Measurements from ENCODE around the gene SAPCD2.

SAPCD2 gene

DNA sequence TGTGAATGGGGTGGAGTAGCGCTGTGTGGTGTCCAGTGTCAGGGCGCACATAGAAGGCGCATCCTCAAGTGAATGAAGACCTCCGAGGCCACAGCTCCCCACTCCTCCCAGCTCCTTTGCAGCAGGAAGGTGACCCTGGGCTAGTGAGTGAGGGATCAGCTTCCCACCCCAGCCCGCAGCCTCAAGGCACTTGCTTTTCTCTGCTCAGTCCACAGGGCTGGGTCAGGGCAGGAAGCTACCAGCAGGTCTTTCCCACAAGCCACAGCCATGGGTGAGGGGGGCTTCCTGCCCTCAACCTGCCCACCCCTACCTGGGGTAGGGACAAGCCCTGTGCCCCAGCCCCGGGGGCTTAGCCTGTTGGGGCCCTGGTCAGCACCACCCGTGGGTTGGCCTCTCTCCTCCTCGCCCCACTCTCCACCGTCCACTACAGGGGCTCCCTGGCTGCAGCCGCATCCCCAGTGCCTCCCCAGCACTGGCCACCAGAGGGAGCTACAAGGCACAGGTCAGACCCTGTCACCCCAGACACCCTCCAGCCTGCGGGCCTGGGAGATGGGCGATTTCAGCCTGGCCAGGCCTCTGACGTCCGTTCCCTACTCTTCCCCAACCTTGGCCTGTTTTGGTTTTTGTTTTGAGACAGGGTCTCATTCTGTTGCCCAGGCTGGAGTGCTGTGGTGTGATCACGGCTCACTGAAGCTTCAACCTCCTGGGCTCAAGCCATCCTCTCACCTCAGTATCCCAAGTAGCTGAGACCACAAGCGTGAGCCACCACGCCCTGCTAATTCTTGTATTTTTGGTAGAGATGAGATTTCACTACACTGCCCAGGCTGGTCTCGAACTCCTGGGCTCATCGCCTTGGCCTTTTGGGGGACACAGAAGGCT, 41.1 kb downstream of the SAPCD2 start:
- peak in 1 of 2 experiments; percentile 8 for DNase-seq

DNA sequence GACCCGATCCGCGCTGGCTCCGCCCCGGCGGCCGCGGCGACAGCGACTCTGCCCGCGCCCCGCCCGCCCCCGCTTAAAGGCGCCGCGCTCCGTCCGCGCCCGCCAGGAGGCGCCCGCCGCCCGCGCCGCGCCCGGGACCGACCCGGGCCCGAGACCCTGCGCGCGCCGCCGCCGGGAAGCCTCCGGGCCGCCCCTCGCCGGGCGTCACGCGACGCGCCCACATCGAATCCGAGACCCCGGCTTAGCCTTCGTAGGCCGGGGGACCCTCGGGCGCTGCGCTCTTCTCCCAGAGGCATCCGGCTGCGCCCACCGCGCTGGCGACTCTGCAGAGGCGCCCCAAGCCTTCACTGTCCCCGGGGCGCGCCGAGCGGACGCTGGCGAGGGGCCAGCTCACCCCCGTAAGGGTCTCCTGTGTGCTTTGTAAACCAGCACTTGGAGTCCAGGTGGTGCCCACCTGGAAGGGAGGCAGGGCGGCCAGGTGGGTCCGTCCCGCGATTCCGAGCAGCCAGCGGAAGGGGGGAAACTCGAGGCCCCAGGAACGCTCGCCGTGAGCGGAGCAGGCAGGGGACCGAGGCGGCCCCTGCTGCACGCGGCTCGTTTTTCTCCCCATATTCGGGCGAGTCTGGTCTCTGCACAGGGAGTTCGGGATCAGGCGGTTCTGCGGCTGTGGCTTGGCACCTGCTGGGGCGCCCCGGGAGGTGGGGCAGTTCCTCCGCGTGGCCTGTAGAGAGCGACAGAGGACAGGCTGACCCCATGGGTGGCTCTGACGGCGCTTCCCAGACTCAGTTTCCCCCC, 41.9 kb downstream of the SAPCD2 start:
- peak in 1 of 2 experiments; percentile 33 for DNase-seq

DNA sequence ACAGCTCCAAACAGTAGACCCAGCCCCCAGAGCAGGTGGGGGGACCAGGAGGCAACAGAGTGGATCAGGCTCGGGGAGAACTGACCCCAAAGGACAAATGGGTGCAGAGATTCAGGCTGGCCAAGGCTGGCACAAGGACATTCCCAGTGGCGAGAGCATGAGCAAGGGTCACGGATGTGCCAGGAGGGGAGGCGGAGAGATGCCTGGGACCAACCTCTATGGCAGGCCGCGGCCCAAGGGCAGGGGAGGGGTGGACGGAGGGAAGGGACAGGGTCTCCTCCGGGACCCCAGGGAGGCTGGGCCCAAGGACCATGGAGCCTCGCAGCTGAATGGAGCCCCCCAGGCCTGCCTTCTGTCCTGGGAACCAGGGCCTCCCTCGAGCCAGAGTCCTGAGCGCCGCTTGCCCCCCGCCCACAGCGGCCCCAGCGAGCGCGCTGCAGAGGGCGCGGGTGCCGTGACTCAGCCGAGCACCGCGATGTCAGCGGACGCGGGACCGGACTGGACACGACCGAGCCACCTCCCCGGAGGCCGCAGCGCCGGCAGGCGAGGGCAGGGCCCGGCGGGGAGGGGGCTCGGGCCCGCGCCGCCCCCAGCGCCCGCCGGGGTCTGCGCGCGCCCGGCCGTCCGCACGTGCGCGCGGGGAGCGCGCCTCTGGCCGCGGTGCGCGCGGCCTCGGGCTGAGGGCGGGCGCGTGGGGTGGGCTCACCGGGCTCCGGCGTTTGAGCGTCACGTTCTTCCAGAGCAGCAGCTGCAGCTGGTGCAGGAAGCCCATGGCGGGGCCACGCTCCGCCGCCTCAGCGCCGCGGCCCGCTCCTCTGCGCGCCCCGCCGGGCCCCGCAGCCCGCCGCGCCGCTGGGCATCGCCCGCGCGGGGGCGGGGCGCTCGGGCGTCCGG, 42.7 kb downstream of the SAPCD2 start, which contains the start of gene ABCA2:
Gene ABCA2 (minus strand): TSS at position 869 of the 894 bp plus-strand sequence. CDS start 97 bp downstream, at position 772.
- DNase-seq: no peak

DNA sequence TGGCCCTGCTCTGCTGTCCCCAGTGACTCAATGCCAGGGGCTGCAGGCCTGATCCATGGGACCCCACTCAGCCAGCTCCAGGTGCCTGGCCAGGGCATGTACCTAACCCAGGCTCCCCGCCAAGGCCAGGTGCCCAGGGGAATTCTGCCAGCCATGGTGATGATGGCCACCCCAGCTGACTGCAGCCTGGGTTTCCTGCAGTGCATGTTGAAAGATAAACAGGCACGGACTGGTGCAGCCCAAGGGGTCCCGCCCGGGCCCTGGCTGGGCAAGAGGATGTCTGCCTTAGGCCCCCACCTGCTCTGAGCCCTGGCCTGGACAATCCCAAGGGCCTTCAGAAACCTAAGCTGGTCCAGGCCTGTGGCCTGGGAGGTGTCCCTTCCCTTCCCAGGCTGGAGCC, 43.5 kb downstream of the SAPCD2 start:
- DNase-seq: no peak

DNA sequence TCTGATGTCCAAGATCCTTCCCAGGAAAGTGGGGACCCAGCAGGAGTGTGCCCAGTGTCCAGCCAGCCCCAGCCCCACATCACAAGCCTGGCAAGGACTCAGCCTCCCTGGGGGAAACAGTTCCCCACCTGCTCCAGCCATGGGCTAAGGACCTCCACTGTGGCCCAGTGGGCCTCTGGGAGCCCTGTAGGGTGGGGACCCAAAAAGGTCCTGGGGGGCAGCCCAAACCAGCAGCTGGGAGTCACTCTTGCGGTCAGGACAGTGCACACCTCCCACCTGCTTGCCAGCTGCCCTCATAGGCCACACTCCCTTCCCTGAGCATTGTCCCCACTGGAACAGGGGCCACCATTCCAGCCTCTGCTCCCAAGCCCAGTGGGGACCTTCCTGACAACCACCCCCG, 44.0 kb downstream of the SAPCD2 start:
- no peak for DNase-seq

DNA sequence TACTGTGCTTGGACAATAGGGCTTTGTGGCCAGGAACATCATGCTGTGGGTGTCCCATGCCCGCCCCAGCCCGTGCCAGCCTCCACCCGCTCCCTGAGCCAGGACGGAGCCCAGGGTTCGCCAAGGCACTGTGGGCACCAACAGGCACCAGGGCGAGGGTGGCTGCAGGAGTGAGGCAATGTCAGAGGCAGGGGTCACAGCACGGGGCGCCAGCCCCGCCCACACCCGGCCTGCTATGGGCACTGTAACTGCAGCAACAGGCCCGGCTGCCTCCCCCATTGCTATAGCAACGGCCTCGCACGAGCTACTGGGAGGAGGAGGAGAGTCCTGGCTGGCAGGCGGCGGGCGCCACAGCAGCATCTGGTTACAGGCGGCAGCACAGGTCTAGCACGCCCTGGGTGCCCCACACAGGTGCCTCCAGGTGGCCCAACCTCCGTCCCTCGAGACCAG, 44.8 kb downstream of the SAPCD2 start:
- peak; percentile 21 to 77 for DNase-seq

DNA sequence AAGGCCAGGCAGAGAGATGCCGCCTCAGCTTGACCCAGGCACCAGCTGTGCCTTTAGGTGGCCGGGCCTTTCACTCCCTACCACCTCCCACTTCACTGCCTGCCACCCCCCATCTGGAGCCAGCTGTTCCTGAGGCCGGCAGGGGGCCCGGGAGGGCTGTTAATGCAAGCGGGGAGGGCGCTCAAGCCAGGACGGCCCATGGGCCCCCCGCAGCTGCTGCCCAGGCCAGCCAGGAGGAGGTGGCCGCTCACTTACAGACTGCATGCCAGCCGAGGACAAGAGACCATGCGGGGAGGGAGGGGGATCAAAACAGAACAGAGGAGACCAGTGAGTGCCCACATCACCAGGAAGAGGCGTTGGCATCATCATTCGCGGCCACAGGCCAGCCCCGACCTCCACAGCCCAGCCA, 46.8 kb downstream of the SAPCD2 start:
- no peak for DNase-seq

DNA sequence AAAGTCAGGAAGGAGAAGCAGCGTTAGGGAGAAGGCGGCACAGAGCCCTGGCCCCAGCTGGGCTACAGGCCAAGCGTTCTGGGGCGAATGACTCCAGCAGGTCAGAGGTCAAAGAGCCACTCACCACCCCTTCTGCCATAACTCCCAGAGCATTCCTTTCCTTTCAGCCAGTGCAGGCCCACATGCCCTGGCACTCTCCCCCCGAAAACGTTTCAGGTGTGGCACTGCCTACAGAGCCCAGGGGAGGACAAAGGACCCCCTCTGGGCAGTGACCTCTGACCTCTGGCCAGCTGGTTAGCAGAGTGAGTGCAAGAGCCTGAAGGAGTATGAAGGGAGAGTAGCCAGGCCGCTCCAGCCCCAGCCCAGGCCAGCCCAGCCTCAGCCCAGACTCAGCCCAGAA, 47.2 kb downstream of the SAPCD2 start:
- DNase-seq: no peak

DNA sequence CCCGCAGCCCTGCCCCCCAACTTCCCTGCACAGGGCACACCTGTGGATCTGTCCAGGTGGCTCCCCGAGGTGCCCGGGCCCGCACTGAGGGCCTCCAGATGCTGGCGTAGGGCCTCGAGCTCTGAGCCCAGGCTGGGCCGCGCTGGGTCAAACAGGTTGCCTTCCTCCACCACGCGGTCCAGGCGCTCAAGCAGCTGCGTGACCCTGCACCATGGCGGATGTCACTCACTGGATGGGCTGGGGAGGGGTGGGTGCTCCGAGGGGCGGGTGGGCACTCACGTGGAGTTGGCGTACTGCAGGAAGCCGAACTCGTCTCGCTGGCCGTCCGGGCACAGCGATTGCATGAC, 47.7 kb downstream of the SAPCD2 start:
- DNase-seq: no peak

DNA sequence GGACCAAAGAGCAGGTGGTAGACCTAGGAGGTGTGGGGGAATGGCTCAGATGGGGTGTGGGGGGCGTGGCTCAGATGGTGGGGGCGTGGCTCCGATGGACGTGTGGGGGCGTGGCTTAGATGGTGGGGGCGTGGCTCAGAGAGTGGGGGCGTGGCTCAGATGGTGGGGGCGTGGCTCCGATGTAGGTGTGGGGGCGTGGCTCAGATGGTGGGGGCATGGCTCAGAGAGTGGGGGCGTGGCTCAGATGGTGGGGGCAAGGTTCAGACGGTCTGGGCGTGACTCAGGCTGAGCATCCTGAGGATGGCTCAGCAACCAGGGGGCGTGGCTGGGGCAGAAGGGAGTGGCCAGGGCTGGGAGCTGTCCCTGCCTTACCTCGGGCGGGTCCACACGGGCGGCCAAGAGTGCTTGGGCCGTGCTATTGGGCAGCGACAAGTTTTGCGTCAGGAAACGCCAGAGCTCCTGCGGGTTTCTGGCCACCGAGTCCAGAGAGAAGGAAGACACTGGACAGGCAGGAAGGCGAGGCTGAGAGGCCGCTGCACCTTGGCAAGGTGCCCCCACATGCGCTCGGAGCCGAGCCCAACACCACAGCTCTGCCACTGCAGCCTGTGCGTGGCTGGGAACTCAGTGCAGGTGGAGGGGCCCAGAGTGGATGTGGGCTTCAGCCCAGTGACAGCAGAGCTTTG, 48.2 kb downstream of the SAPCD2 start:
- DNase-seq: no peak

DNA sequence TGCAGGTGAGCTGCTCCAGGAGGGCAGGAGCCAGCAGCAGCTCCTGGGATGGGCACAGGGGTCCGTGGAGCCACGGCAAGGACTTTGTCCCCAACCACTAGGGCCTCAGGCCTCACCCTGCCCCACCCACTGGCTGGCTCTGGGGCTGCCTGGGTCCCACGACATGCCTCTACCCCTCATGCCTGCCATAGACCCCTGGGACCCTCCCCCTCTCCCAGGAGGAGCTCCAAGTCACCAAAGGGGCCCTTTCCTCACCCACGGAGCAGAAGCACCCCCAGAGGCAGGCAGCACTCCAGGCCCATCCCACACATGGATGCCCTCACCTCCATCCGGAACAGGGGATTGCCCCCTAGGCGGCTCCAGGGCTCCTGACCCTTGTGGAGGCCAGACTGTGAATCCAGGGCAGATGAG, 48.8 kb downstream of the SAPCD2 start:
- no peak for DNase-seq

DNA sequence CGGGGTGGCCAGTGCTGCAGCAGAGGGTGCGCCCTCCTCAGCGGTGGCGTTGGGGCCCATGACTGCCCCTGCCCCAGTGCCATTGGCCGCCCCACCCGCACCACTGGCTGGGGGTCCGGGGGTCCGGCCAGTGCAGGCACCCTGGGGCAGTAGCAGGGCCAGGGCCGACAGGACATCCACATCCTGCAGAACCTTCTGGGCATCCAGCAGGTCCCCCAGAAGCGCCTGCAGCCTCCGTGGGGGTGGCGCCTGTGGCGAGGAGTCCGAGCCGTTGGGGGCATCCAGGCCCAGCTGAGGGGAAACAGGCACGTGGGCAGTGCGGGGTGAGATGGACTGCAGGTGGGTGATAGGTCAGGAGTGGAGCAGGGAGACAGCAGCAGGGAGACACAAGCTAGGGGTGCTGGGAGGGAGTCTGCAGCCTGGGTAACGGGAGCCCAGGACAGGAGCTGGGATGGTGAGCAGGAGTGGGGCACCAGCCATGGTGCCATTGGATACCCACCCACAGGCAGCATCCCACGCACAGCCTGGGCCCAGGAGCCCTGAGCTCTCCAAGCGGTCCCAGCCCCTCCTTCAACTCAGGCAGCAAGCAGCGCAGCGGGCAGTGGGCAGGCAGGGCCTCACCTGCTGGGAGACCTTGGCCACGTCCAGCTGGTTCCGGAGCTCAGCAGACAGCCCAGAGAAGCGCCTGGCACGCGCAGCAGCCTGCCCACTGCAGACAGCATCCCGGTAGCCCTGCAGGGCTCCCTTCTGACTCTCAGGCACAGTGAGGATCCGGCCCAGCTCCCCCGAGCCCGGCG, 49.4 kb downstream of the SAPCD2 start:
- no peak for DNase-seq

DNA sequence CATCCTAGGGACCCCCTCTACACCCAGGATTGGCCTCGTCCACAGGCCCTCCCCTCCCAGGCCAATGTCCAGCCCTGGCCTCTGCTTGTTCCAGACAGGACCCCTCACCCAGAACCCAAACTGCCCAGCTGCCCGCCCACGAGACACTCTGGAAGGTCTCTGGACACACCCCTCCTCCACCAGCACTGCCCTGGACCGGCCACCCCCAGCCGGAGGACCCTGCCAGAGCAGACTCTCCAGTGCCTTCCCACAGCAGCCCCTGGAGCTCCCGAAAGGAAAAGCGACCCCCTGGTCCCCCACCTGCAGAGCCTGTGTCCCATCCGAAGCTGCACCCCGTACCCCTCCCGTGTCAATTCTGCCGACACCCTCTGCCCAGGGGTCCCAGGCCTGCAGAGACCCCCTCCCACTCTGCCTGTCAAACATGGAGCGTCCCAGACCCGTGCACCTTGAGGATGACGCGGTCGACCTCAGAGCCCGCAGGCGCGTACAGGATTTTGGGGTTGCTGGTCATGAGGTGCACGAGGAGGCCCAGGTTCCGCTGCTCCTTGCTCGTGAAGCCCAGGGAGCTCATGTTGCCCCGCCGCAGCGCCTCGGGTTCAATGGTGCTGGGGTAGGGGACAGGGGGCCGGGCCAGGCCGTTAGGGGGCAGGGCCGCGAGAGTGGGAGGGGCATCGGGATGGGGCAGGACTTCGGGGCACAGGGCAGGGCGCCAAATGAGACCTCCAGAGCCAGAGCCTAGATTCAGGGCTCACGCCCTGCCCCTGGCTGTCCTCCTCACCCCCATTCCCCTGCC, 50.3 kb downstream of the SAPCD2 start:
- no peak for DNase-seq

DNA sequence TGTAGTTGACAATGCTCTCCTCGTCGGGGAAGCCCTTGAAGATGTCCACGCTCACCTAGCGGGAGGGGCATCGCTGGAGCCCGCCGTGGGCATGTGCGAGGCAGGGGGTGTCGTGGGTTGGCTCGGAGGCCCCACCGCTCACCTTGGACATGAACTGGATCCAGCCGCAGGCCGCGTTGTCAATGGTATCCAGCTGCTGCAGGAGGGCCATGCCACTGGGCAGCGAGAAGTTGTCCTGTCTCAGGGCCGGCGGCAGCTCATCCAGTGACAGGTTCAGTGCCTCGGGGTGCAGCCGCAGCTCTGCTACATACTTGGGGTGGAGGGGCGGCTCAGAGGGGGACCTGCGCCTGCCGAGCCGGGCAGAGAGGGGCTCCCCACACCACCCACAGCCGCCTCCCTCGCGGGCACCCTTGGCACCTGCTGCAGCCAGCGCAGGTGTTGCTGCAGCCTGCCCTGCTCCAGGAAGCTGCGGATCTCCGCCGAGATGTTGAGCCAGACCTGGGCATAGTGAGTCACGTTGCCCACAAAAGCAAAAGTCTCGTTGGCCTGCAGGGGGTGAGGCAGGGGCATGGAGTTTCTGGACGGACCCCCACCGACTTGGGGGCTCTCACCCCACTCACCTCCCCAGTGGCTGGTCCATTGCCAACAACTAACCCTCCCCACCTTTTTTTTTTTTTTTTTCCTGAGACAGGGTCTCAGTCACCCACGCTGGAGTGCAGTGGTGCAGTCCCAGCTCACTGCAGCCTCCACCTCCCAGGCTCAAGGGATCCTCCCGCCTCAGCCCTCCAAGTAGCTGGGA, 51.4 kb downstream of the SAPCD2 start:
- DNase-seq: no peak

DNA sequence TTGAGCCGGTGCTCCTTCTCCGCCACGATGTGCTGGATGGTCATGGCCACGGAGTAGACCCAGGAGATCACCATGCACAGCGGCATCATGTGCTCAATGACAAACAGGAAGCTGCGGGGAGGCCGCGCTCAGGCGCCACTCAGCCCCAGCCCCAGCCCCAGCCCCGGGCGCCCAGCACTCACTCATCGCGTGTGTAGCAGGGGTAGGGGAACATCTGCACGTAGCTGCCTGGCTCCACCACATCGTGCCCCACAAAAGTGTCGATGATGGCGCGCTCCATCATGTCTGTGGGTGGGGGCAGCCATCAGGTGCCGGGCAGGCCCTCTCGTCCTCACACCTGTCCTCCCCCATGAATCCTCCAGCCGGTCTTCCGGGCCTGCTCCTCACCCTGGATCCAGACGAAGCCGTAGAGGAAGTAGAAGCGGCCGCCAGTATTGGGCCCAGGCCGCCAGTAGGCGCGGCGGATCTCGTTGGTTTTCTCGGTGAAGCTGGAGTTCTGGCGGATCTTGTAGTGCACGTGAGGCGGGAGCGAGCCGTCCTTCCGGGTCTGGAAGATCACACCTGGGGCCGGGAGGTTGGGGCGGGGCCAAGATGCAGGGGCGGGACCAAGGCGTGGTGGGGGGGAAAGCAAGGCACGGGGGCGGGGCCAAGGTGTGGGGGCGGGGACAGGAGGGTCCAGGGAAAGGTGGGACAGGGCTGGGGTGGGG, 52.4 kb downstream of the SAPCD2 start:
- DNase-seq: no peak

DNA sequence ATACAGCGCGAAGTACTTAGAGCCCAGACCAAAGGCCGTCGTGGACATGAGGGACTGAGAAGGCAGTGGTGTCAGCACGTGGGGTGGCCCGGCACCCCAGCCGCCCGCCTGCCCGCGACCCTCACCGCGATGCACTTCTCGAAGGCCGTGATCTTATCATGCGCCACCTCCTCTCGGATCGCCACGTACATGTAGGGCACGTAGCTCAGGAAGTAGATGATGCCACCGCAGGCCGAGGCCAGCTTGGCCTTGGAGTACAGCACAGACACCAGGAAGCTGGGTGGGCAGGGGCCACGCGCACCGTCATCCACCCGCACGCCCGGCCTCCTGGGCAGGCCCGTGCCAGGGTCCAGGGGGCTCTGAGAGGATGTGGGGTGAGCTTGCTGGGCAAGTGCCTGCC, 53.3 kb downstream of the SAPCD2 start:
- DNase-seq: no peak

DNA sequence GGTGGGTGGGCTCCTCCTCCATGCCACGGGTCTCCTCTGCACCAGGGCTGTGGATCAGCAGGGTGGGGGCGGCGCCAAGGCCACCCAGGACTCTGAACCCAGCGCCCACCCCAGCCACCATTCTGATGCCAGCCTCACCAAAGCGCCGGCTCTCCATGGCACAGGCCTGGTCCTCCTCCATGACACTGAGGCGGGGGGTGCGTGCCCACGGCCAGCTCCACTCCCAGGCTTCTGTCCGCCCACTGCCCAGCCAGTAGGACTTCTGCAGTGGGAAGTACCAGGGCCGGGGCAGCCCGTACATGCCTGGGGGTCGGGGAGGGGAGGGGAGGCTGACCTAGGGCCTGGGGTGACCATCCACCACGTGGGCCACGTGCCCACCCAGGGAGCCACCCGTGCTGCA, 53.9 kb downstream of the SAPCD2 start:
- no peak for DNase-seq

DNA sequence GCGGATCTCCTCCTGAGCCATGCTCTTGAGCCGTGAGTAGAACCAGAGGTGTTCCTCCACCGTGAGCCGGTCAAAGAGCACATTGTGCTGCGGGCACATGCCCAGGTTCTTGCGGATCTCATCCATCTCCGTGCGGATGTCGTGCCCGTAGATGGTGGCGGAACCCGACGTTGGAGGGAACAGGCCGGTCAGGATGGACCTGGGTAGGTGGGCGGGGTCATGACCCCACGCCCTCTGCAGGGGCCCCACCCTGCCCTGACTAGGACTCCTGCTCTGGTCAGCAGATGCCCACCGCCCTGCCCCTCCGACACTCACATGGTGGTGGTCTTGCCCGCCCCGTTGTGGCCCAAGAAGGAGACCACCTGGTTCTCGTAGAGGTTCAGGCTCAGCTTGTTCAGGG, 54.4 kb downstream of the SAPCD2 start:
- no peak for DNase-seq

DNA sequence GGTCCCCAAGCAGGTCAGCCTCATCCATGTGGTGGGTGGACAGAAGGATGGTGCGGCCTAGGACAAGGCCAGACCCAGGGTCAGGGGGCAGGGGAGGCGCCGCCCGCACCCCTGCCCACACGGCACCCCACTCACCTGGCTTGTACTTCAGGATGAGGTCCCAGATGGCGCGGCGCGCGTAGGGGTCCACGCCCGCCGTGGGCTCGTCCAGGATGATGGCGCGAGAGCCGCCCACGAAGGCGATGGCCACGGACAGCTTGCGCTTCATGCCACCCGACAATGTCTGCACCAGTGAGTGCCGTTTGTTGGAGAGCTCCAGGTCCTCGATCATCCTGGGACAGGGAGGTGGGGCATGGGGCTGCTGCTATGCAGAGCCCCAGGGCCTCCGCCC, 54.8 kb downstream of the SAPCD2 start:
- DNase-seq: no peak

All from NCI-H187 (cell line).